ENCODE measurements around the gene GJA9. TPM values are rescaled to one million over a fixed set of nuclear protein-coding genes. Genes with fewer than 3 reads are reported as not detected.

GJA9 gene
- total RNA-seq, 1 experiment from 2014 or later: not detected

Small RNAs within 50 kb of the gene (small RNA-seq; reads per million reads assigned to genes)
- gene GJA9-MYCBP: not detected
- gene RNU6-605P: not detected

Other genes with a start within 250 kb of the GJA9 start
- 11.3 and 18.3 TPM in 2 replicates for gene RRAGC, start 21.8 kb downstream of the GJA9 start, total RNA-seq (2014; rRNA removed; shearing (Covaris generic); ENCODE audit: low replicate concordance)
- gene MYCBP, start 8.2 kb downstream of the GJA9 start, total RNA-seq (2014; rRNA removed; shearing (Covaris generic); ENCODE audit: low replicate concordance): 9.2 and 25.1 TPM in 2 replicates
- not detected in 2 replicates for gene RHBDL2, start 60.2 kb upstream of the GJA9 start, total RNA-seq (2014; rRNA removed; shearing (Covaris generic); ENCODE audit: low replicate concordance)
- 81.3 and 131 TPM in 2 replicates for gene AKIRIN1, start 109.7 kb upstream of the GJA9 start, total RNA-seq (2014; rRNA removed; shearing (Covaris generic); ENCODE audit: low replicate concordance)
- 259 and 372 TPM in 2 replicates for gene NDUFS5, start 144.8 kb upstream of the GJA9 start, total RNA-seq (2014; rRNA removed; shearing (Covaris generic); ENCODE audit: low replicate concordance)